HT-29 (cell line): ENCODE measurements around the gene IFNGR1. TPM values are rescaled to one million over a fixed set of nuclear protein-coding genes. Genes with fewer than 3 reads are reported as not detected.

ENCODE experiments used
- DNase-seq: peaks from one replicate; pipeline ENCODE4 v3.0.0-alpha.2; 2015; ENCODE audit warnings: low spot score
- total RNA-seq: library from RNA; depleted of rRNA; stranded (reverse); fragments of >200 nt; shearing (Covaris generic); gene quantifications from 2 replicates; pipeline ENCODE4 v1.2.3, GENCODE V29; 2014; rRNA removed

The IFNGR1 gene
- total RNA-seq, 1 experiment from 2014 or later, result 34.9 TPM

GRCh38 chr6:137155830-137156229 is 63.4 kb downstream of the IFNGR1 start:
- DNase-seq, result no peak

- DNase-seq, result no peak
Measured at GRCh38 chr6:137150072-137150471, 69.1 kb downstream of the IFNGR1 start.

- DNase-seq, result no peak
Measured at GRCh38 chr6:137149035-137149393, 70.2 kb downstream of the IFNGR1 start.

GRCh38 chr6:137148306-137149034 is 70.7 kb downstream of the IFNGR1 start:
- no peak for DNase-seq

Other genes starting within 250 kb of the IFNGR1 start
- 7.9 and 16.7 TPM in 2 replicates for gene IL20RA, start 174.4 kb downstream of the IFNGR1 start, total RNA-seq
- gene IL22RA2, start 45.7 kb downstream of the IFNGR1 start, total RNA-seq, result not detected in 2 replicates